Mesothelial cell of epicardium (in vitro differentiated cells): ENCODE data around the gene NFYA. TPM values are rescaled to one million over a fixed set of nuclear protein-coding genes. Genes with fewer than 3 reads are reported as not detected.

ENCODE experiments used
- DNase-seq, 2 experiments: peaks; one replicate each; pipeline ENCODE4 v3.0.0; 2021; ENCODE audit warnings: low spot score in 2 of 2; ENCODE audit not compliant: unreplicated experiment in 2 of 2
- H3K27ac Mint-ChIP-seq: 2 replicates; pipeline ENCODE4 v1.8.0; 2021; ENCODE audit warnings: mixed read lengths
- H3K27me3 Mint-ChIP-seq: 2 replicates; pipeline ENCODE4 v1.8.0; 2021; ENCODE audit warnings: low read depth, mixed read lengths
- H3K36me3 Mint-ChIP-seq: 2 replicates; pipeline ENCODE4 v1.8.0; 2021; ENCODE audit warnings: mixed read lengths
- H3K4me1 Mint-ChIP-seq: 2 replicates; pipeline ENCODE4 v1.8.0; 2021; ENCODE audit warnings: mixed read lengths
- H3K4me3 Mint-ChIP-seq: 2 replicates; pipeline ENCODE4 v1.8.0; 2021; ENCODE audit warnings: mild to moderate bottlenecking, moderate library complexity, mixed read lengths
- H3K9me3 Mint-ChIP-seq: 2 replicates; pipeline ENCODE4 v1.8.0; 2021; ENCODE audit warnings: mixed read lengths
- total RNA-seq: library from RNA; stranded (reverse); gene quantifications from 3 replicates; pipeline ENCODE4 v1.2.1, GENCODE V29; 2021
- TF ChIP-seq, protein P1 (sequence below): fragments of 200-600 bp; sonication (generic); IDR thresholded peaks from one replicate; pipeline ENCODE4 v1.5.0; 2021; ENCODE audit warnings: antibody characterized with exemption; ENCODE audit not compliant: unreplicated experiment

NFYA gene
- total RNA-seq, 1 donor from 2014 or later, result 64.2 TPM

DNA sequence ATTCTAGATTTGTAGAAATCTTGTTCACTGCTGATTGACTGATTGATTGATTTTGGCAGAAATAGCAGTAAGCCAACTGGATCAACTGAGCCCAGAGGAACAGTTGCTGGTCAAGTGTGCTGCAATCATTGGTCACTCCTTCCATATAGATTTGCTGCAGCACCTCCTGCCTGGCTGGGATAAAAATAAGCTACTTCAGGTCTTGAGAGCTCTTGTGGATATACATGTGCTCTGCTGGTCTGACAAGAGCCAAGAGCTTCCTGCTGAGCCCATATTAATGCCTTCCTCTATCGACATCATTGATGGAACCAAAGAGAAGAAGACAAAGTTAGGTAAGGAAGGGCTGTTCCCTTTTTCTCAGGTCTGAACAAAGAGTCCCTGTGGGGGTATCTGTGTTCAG lies 50.1 kb downstream of the NFYA start:
- H3K4me3 Mint-ChIP-seq, result no peak overlapping the region
- H3K27ac Mint-ChIP-seq, result no peak overlapping the region
- no peaks in the 10 kb centered on the region for H3K9me3 Mint-ChIP-seq

DNA sequence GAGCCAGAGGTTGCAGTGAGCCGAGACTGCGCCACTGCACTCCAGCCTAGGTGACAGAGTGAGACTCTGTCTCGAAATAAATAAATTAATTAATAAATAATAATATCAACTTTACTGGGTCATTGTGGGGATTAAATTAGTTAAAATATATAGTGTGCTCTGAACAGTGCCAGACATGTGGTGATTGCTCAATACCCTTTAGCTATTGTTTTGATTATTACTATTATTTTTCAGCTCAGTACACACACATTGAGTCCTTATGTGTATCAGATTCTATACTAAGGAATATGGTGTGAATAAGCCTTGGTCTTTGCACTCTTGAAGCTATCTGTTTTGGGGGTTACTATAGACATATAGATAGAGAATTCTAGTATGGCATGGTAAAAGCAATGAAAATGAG lies 52.5 kb downstream of the NFYA start:
- no peak for DNase-seq
- Mint-ChIP-seq H3K9me3 (no peaks in the 10 kb centered on the region), H3K27me3 (no peaks in the 10 kb centered on the region), H3K4me1 (no peaks in the 10 kb centered on the region), H3K27ac (no peak overlapping the region), H3K4me3 (no peak overlapping the region), H3K36me3 (peaks cover 15% of the 10 kb centered on the region)
- TF ChIP-seq, protein P1, sequence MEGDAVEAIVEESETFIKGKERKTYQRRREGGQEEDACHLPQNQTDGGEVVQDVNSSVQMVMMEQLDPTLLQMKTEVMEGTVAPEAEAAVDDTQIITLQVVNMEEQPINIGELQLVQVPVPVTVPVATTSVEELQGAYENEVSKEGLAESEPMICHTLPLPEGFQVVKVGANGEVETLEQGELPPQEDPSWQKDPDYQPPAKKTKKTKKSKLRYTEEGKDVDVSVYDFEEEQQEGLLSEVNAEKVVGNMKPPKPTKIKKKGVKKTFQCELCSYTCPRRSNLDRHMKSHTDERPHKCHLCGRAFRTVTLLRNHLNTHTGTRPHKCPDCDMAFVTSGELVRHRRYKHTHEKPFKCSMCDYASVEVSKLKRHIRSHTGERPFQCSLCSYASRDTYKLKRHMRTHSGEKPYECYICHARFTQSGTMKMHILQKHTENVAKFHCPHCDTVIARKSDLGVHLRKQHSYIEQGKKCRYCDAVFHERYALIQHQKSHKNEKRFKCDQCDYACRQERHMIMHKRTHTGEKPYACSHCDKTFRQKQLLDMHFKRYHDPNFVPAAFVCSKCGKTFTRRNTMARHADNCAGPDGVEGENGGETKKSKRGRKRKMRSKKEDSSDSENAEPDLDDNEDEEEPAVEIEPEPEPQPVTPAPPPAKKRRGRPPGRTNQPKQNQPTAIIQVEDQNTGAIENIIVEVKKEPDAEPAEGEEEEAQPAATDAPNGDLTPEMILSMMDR, result no peak

More for the DNA sequence above, 50.1 kb downstream of the NFYA start:
- Mint-ChIP-seq H3K4me1 (no peaks in the 10 kb centered on the region), H3K36me3 (peaks cover 14% of the 10 kb centered on the region), H3K27me3 (no peaks in the 10 kb centered on the region)
- no peak for DNase-seq
- TF ChIP-seq, protein P1, result no peak

DNA sequence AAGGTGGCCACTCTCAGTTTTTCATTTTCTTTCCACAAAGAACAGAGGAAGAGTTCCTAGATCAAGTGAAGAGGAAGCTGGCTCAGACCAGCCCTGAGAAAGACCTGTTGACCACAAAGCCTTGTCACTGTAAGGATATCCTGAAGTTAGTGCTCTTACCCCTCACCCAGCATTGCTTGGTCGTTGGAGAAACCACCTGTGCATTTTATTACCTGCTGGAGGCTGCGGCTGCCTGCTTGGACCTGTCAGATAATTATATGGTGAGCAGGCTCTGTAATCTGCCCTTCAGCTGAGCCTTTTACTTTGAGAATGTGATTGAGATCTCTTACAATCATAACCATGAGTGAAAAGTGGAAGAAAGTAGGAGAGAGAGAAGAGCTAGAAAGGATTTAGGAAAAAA lies 59.5 kb downstream of the NFYA start:
- H3K4me1 Mint-ChIP-seq, result no peaks in the 10 kb centered on the region
- H3K9me3 Mint-ChIP-seq, result no peaks in the 10 kb centered on the region
- no peaks in the 10 kb centered on the region for H3K27me3 Mint-ChIP-seq
- TF ChIP-seq, protein P1, result no peak
- peaks cover 4% of the 10 kb centered on the region for H3K36me3 Mint-ChIP-seq
- H3K27ac Mint-ChIP-seq, result no peak overlapping the region
- no peak for DNase-seq
- H3K4me3 Mint-ChIP-seq, result no peak overlapping the region

DNA sequence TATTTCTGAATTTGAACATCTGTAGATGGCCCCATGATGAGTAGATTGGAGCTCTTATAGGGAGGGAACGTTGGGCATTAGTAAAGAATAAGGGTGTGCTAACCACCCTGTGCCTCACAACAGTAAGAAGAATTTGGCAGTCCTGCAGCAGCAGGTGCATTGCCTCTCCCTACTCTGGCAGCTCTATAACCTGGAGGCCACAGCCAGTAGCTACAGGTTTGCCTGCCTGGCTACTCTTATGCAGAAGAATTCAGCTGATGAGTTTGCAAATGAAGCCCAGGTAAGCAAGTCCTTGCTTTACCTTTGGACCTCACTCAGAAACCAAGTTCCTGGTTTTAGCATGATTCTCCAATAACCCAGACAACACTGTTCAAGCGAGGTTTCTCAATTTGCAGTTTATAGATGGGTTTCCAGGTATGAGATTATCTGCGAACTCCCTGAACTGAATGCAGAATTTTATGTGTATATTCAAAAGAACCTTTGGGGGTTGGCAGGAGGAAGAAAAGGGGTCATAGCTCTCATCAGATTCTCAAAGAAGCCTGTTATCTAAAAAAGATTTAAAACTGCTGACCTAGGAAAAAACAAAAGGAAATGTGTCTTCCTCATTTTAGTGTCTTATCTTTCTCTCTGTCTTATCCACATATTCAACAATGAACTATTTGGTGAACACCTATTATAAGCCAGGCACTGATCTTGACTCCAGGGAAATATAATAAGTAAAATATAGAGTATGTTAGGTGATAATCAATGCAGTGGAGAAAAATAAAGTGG lies 62.5 kb downstream of the NFYA start:
- no peaks in the 10 kb centered on the region for H3K4me1 Mint-ChIP-seq
- H3K36me3 Mint-ChIP-seq, result peaks cover 3% of the 10 kb centered on the region
- DNase-seq, result no peak
- no peaks in the 10 kb centered on the region for H3K9me3 Mint-ChIP-seq
- TF ChIP-seq, protein P1, result no peak
- H3K27ac Mint-ChIP-seq, result no peak overlapping the region
- no peak overlapping the region for H3K4me3 Mint-ChIP-seq
- no peaks in the 10 kb centered on the region for H3K27me3 Mint-ChIP-seq

DNA sequence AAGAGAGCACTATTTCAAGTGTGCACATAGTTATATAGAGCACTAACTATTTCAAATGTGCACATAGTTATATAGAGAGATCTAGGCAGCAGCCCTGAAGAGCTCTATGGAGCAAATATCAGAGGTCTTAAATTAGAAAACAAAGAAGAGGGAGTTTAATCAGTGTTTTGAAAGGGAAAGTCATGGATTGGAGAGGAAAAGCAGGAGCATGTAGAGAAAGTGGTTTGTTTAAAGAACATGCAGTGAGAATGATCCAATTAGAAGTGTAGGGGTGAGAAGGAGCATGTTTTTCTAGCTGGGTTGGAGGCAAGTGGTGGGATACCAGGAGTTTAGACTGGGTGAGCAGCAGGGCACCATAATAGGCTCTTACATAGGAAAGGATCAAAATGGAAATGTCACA lies 64.1 kb downstream of the NFYA start:
- Mint-ChIP-seq H3K4me1 (no peaks in the 10 kb centered on the region), H3K27ac (no peak overlapping the region), H3K9me3 (no peaks in the 10 kb centered on the region), H3K4me3 (no peak overlapping the region), H3K27me3 (no peaks in the 10 kb centered on the region), H3K36me3 (peaks cover 3% of the 10 kb centered on the region)
- no peak for DNase-seq
- TF ChIP-seq, protein P1, result no peak
